HL-60/S4 (cell line): ENCODE results near the gene PHOX2A.
"Not testable (repeated sequence)": the region's sequence is repeated elsewhere in the genome, so short reads cannot be mapped to it uniquely, and the experiment has no call there.

ENCODE experiments used
- in situ Hi-C: fragments of 300-500 bp; cut with MboI; formaldehyde crosslinking; loops from 2 replicates; pipeline ENCODE4 v1.14.3; 2022; ENCODE audit warnings: low sequenced_read_pairs

The PHOX2A gene

GRCh38 chr11:72244060-72244360 lies at the start of gene PHOX2A:
PHOX2A (minus strand) TSS chr11:72244176; CDS start chr11:72244004, 172 bp downstream.
- in situ Hi-C loops: no loop called here

- in situ Hi-C loops: no loop called here
These were observed 49.4 kb upstream of the PHOX2A start for GRCh38 chr11:72293391-72293790.

- in situ Hi-C loops: no loop called here
These were observed 48.3 kb upstream of the PHOX2A start for GRCh38 chr11:72292106-72292785.

GRCh38 chr11:72290741-72291140 lies 46.8 kb upstream of the PHOX2A start:
- in situ Hi-C loops: not testable (repeated sequence)

GRCh38 chr11:72287293-72287692 lies 43.3 kb upstream of the PHOX2A start:
- in situ Hi-C loops: no loop called here

GRCh38 chr11:72283947-72284346 lies 40.0 kb upstream of the PHOX2A start:
- in situ Hi-C loops: no loop called here

- in situ Hi-C loops: no loop called here
These were observed 36.8 kb upstream of the PHOX2A start for GRCh38 chr11:72280726-72281315.

GRCh38 chr11:72280037-72280436 lies 36.1 kb upstream of the PHOX2A start:
- in situ Hi-C loops: no loop called here

GRCh38 chr11:72278905-72279304 lies 34.9 kb upstream of the PHOX2A start:
- in situ Hi-C loops: no loop called here

GRCh38 chr11:72274435-72274834 lies 30.5 kb upstream of the PHOX2A start:
- in situ Hi-C loops: no loop called here

- in situ Hi-C loops: no loop called here
These were observed 28.0 kb upstream of the PHOX2A start for GRCh38 chr11:72271980-72272379.

- in situ Hi-C loops: no loop called here
These were observed 24.1 kb upstream of the PHOX2A start for GRCh38 chr11:72267956-72268617.

- in situ Hi-C loops: not testable (repeated sequence)
These were observed 23.0 kb upstream of the PHOX2A start for GRCh38 chr11:72266960-72267359.

- in situ Hi-C loops: no loop called here
These were observed 22.0 kb upstream of the PHOX2A start for GRCh38 chr11:72265951-72266350.

GRCh38 chr11:72263361-72263760 lies 19.4 kb upstream of the PHOX2A start:
- in situ Hi-C loops: no loop called here

- in situ Hi-C loops: no loop called here
These were observed 16.6 kb upstream of the PHOX2A start for GRCh38 chr11:72260574-72260973.

GRCh38 chr11:72259490-72259889 lies 15.5 kb upstream of the PHOX2A start:
- in situ Hi-C loops: no loop called here

GRCh38 chr11:72257570-72257969 lies 13.6 kb upstream of the PHOX2A start:
- in situ Hi-C loops: no loop called here

- in situ Hi-C loops: no loop called here
These were observed 10.5 kb upstream of the PHOX2A start for GRCh38 chr11:72254299-72254993.

- in situ Hi-C loops: no loop called here
These were observed 9.4 kb upstream of the PHOX2A start for GRCh38 chr11:72253392-72253791.

- in situ Hi-C loops: no loop called here
These were observed 7.6 kb upstream of the PHOX2A start for GRCh38 chr11:72251614-72252013.
